Loucy (cell line): ENCODE results near the gene CREB1.

Source experiments
- CTCF ChIP-seq: fragments of 200-600 bp; sonication (generic); conservative IDR thresholded peaks from 2 replicates; pipeline ENCODE4 v1.5.1; 2014; ENCODE audit warnings: mild to moderate bottlenecking, antibody characterized with exemption, low read length
- EZH2phosphoT487 ChIP-seq: fragments of 200-600 bp; IDR thresholded peaks from 2 replicates; pipeline ENCODE4 v1.6.1; 2018; ENCODE audit warnings: antibody characterized with exemption, mild to moderate bottlenecking, moderate library complexity, borderline replicate concordance

DNA sequence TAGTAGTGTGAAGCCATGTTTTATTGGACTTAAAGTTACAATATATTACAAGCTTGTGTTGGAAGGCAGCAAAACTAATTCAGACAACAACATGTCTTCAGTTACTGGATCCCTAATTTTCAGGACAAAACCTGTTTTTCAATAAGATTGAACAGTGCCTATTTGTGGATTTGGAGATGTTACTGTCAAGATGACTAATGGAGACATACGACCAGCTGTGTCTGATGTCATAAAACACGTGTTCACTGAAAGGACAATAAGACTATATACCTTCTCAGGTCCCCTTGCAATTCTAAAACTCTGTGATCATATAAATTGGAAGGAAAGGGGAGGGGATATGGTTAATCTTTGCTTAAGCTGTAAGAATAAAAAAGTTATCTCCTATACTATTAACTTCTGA, 73.7 kb downstream of the CREB1 start:
- TF ChIP-seq CTCF, result no peak
- TF ChIP-seq EZH2phosphoT487, result no peak
